ENCODE data around the gene MLLT1. TPM values are rescaled to one million over a fixed set of nuclear protein-coding genes. Genes with fewer than 3 reads are reported as not detected.
A peak's percentile ranks its signal among the peaks of the same experiment; 100 is the strongest.

Gene MLLT1
- total RNA-seq, 1 experiment from 2014 or later = 55.0 TPM

GRCh38 chr19:6312018-6312417 lies 32.2 kb upstream of the MLLT1 start:
- POLR2A ChIA-PET = no interaction called here
- ATAC-seq = peak; percentile 27; the same call in 1 of the 2 replicates
- BruUV-seq (replicated peaks) = no TSS peak

More at GRCh38 chr19:6312018-6312417, 32.2 kb upstream of the MLLT1 start:
- no peak for DNase-seq (ENCODE audit: low read depth, low spot score)
- H3K9me2 ChIP-seq (ENCODE audit: insufficient read depth) = no peaks in the 10 kb centered on the region
- H4K20me1 ChIP-seq (ENCODE audit: insufficient read depth) = no peaks in the 10 kb centered on the region
- H3K9ac ChIP-seq (ENCODE audit: low read length) = no peak overlapping the region
- no peak overlapping the region for H3K4me2 ChIP-seq (ENCODE audit: low read length)
- H3K36me3 ChIP-seq (ENCODE audit: control insufficient read depth in 1 of 2, insufficient read depth in 2 of 2, low read length in 2 of 2) = no peaks in the 10 kb centered on the region
- no peaks in the 10 kb centered on the region for H3K4me1 ChIP-seq (ENCODE audit: control insufficient read depth in 1 of 2, insufficient read depth in 2 of 2, low read length in 2 of 2)
- H3K9me3 ChIP-seq (ENCODE audit: control insufficient read depth in 1 of 2, insufficient read depth in 1 of 2, low read depth in 1 of 2, low read length in 2 of 2) = no peaks in the 10 kb centered on the region
- no peak overlapping the region for H3K4me3 ChIP-seq (replicated peaks in 1 of 2; ENCODE audit: low read depth in 1 of 2, low read length in 2 of 2)
- H3K79me2 ChIP-seq (ENCODE audit: insufficient read depth, low read length) = no peaks in the 10 kb centered on the region
- no peaks in the 10 kb centered on the region for H3K27me3 ChIP-seq (ENCODE audit: insufficient read depth, low read length)
- no peak for TF ChIP-seq FOSL1 (IDR thresholded peaks at IDR 0.05; ENCODE audit: low read depth)
- TF ChIP-seq, protein P1, sequence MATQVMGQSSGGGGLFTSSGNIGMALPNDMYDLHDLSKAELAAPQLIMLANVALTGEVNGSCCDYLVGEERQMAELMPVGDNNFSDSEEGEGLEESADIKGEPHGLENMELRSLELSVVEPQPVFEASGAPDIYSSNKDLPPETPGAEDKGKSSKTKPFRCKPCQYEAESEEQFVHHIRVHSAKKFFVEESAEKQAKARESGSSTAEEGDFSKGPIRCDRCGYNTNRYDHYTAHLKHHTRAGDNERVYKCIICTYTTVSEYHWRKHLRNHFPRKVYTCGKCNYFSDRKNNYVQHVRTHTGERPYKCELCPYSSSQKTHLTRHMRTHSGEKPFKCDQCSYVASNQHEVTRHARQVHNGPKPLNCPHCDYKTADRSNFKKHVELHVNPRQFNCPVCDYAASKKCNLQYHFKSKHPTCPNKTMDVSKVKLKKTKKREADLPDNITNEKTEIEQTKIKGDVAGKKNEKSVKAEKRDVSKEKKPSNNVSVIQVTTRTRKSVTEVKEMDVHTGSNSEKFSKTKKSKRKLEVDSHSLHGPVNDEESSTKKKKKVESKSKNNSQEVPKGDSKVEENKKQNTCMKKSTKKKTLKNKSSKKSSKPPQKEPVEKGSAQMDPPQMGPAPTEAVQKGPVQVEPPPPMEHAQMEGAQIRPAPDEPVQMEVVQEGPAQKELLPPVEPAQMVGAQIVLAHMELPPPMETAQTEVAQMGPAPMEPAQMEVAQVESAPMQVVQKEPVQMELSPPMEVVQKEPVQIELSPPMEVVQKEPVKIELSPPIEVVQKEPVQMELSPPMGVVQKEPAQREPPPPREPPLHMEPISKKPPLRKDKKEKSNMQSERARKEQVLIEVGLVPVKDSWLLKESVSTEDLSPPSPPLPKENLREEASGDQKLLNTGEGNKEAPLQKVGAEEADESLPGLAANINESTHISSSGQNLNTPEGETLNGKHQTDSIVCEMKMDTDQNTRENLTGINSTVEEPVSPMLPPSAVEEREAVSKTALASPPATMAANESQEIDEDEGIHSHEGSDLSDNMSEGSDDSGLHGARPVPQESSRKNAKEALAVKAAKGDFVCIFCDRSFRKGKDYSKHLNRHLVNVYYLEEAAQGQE (IDR thresholded peaks at IDR 0.05; ENCODE audit: low read depth) = no peak
- TF ChIP-seq, protein P2, sequence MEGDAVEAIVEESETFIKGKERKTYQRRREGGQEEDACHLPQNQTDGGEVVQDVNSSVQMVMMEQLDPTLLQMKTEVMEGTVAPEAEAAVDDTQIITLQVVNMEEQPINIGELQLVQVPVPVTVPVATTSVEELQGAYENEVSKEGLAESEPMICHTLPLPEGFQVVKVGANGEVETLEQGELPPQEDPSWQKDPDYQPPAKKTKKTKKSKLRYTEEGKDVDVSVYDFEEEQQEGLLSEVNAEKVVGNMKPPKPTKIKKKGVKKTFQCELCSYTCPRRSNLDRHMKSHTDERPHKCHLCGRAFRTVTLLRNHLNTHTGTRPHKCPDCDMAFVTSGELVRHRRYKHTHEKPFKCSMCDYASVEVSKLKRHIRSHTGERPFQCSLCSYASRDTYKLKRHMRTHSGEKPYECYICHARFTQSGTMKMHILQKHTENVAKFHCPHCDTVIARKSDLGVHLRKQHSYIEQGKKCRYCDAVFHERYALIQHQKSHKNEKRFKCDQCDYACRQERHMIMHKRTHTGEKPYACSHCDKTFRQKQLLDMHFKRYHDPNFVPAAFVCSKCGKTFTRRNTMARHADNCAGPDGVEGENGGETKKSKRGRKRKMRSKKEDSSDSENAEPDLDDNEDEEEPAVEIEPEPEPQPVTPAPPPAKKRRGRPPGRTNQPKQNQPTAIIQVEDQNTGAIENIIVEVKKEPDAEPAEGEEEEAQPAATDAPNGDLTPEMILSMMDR (IDR thresholded peaks at IDR 0.05 in 2 of 3, conservative IDR thresholded peaks at IDR 0.05 in 1 of 3; ENCODE audit: borderline replicate concordance in 1 of 3, insufficient read depth in 1 of 3, low read depth in 2 of 3, low read length in 2 of 3) = peak in 2 of 3 experiments; percentile 12 to 18; a peak in 2 of 6 replicates
- TF ChIP-seq JUND (IDR thresholded peaks at IDR 0.05) = no peak
- TF ChIP-seq RAD21 (IDR thresholded peaks at IDR 0.05; ENCODE audit: low read depth) = peak; percentile 52
- no peak for TF ChIP-seq TCF7L2 (IDR thresholded peaks at IDR 0.05; ENCODE audit: borderline replicate concordance, extremely low read depth, insufficient read depth, insufficient read length)
- ChIA-PET CTCF (interaction anchor here (1.0 kb wide), 1 partner anchor 552 kb away, joined by 3 read pairs; no protein-coding TSS in a partner anchor), RAD21 (ENCODE audit: low non-redundant PET in 1 of 2, low total read pairs in 2 of 2, uncharacterized antibody in 2 of 2, unreplicated experiment in 2 of 2) (no interaction called here)
- intact Hi-C loops (cut with micrococcal nuclease) = no loop called here
- H2AFZ ChIP-seq (ENCODE audit: low read depth, low read length, poor library complexity, severe bottlenecking) = no peak overlapping the region
- no peak overlapping the region for H3K27ac ChIP-seq (ENCODE audit: low read depth, low read length)
